CD4-positive, alpha-beta T cell (primary cell): ENCODE measurements around the gene SPDEF. TPM values are rescaled to one million over a fixed set of nuclear protein-coding genes. Genes with fewer than 3 reads are reported as not detected.

Source experiments
- ATAC-seq: fragments of 200-7000 bp; cut with Tn5 transposase; one replicate; pipeline ENCODE4 v1.10.0; 2022; ENCODE audit warnings: mild to moderate bottlenecking; ENCODE audit not compliant: poor library complexity
- CTCF ChIA-PET: fragments of 350-600 bp; sonication (Branson Sonifier 250); formaldehyde crosslinking; loops from one replicate; lab custom pipeline; 2021; ENCODE audit warnings: antibody characterized with exemption, inconsistent platforms; lab: Charles Lee
- POLR2A ChIA-PET: fragments of 350-600 bp; sonication (Branson Sonifier 250); formaldehyde crosslinking; loops from one replicate; lab custom pipeline; 2021; ENCODE audit warnings: antibody characterized with exemption, inconsistent platforms; lab: Charles Lee
- DNase-seq, 14 experiments: peaks; one replicate each; pipeline ENCODE4 v3.0.0-alpha.2; 2013 to 2020; ENCODE audit warnings: mixed read lengths in 2 of 14
- H3K27ac ChIP-seq, 2 donors: one replicate each; pipeline versions ENCODE4 v1.5.1 to v1.7.0; 2013; ENCODE audit warnings: low read length in 2 of 2, low read depth in 1 of 2, mild to moderate bottlenecking in 1 of 2
- H3K27me3 ChIP-seq, 2 experiments: 1 replicate in 1 of 2; 2 replicates in 1 of 2; pipeline versions ENCODE4 v1.6.1 to v1.7.0; 2013; ENCODE audit warnings: low read length in 2 of 2, control low read depth in 1 of 2, mild to moderate bottlenecking in 1 of 2, moderate library complexity in 1 of 2; ENCODE audit not compliant: insufficient read depth in 2 of 2, control insufficient read depth in 1 of 2
- H3K36me3 ChIP-seq: one replicate; pipeline ENCODE4 v1.6.1; 2013; ENCODE audit warnings: low read length, control low read depth; ENCODE audit not compliant: insufficient read depth
- H3K4me1 ChIP-seq: one replicate; pipeline ENCODE4 v1.6.1; 2013; ENCODE audit warnings: low read length, control low read depth; ENCODE audit not compliant: insufficient read depth
- H3K4me3 ChIP-seq: one replicate; pipeline ENCODE4 v1.5.1; 2013; ENCODE audit warnings: mild to moderate bottlenecking, low read length, moderate library complexity
- H3K9me3 ChIP-seq, 2 experiments: 1 replicate in 1 of 2; 2 replicates in 1 of 2; pipeline versions ENCODE4 v1.6.1 to v1.7.0; 2013; ENCODE audit warnings: low read length in 2 of 2, mild to moderate bottlenecking in 2 of 2, control low read depth in 1 of 2, moderate library complexity in 1 of 2; ENCODE audit not compliant: control insufficient read depth in 1 of 2, insufficient read depth in 1 of 2
- H3K27ac Mint-ChIP-seq: one replicate; pipeline ENCODE4 v1.8.0; 2020; ENCODE audit warnings: mixed read lengths
- H3K27me3 Mint-ChIP-seq: one replicate; pipeline ENCODE4 v1.8.0; 2021; ENCODE audit warnings: mixed read lengths
- H3K36me3 Mint-ChIP-seq: one replicate; pipeline ENCODE4 v1.8.0; 2021; ENCODE audit warnings: low read depth, mixed read lengths
- H3K4me1 Mint-ChIP-seq: one replicate; pipeline ENCODE4 v1.8.0; 2021; ENCODE audit warnings: low read depth, mixed read lengths
- H3K4me3 Mint-ChIP-seq: one replicate; pipeline ENCODE4 v1.8.0; 2020; ENCODE audit warnings: mild to moderate bottlenecking, mixed read lengths
- H3K9me3 Mint-ChIP-seq: one replicate; pipeline ENCODE4 v1.8.0; 2020; ENCODE audit warnings: mixed read lengths
- CTCF ChIP-seq: fragments of 200-600 bp; IDR thresholded peaks from one replicate; pipeline ENCODE4 v1.8.0; 2022; ENCODE audit warnings: antibody characterized with exemption, mild to moderate bottlenecking
- intact Hi-C, 2 experiments: fragments of 100-400 bp; cut with DNase I in 1 of 2; cut with micrococcal nuclease in 1 of 2; formaldehyde crosslinking; loops; one replicate each; pipeline versions ENCODE4 v1.15.1 to v1.9.0; 2023 to 2025; cut with DNase I, micrococcal nuclease
- total RNA-seq, 174 experiments: library from RNA in 2 of 174; stranded (reverse) in 2 of 174; gene quantifications; one replicate each; pipeline ENCODE4 v1.2.3 and lab custom pipeline; 2021 to 2026

SPDEF gene
- total RNA-seq, 2 experiments from 2014 or later: 0.17 to 0.36 TPM

- no peak for TF ChIP-seq CTCF
- no peaks in the 10 kb centered on the region for H3K9me3 Mint-ChIP-seq
- Histone ChIP-seq H3K4me1 (no peaks in the 10 kb centered on the region), H3K36me3 (no peaks in the 10 kb centered on the region), H3K4me3 (no peak overlapping the region), H3K27ac (no peak overlapping the region), H3K9me3 (peaks cover 0 to 5% of the 10 kb centered on the region in 2 experiments), H3K27me3 (no peaks in the 10 kb centered on the region)
- H3K27me3 Mint-ChIP-seq: no peaks in the 10 kb centered on the region
- no peaks in the 10 kb centered on the region for H3K36me3 Mint-ChIP-seq
- H3K27ac Mint-ChIP-seq: no peak overlapping the region
- CTCF ChIA-PET: interaction anchor here (1.1 kb wide), 1 partner anchor 19 kb away, joined by 3 read pairs; no protein-coding TSS in a partner anchor
- ATAC-seq: no peak
- POLR2A ChIA-PET: no interaction called here
- intact Hi-C loops: no loop called here
- H3K4me1 Mint-ChIP-seq: no peaks in the 10 kb centered on the region
- H3K4me3 Mint-ChIP-seq: no peak overlapping the region
- no peak for DNase-seq
Observed at GRCh38 chr6:34560366-34561226, 4.5 kb upstream of the SPDEF start.

DNA sequence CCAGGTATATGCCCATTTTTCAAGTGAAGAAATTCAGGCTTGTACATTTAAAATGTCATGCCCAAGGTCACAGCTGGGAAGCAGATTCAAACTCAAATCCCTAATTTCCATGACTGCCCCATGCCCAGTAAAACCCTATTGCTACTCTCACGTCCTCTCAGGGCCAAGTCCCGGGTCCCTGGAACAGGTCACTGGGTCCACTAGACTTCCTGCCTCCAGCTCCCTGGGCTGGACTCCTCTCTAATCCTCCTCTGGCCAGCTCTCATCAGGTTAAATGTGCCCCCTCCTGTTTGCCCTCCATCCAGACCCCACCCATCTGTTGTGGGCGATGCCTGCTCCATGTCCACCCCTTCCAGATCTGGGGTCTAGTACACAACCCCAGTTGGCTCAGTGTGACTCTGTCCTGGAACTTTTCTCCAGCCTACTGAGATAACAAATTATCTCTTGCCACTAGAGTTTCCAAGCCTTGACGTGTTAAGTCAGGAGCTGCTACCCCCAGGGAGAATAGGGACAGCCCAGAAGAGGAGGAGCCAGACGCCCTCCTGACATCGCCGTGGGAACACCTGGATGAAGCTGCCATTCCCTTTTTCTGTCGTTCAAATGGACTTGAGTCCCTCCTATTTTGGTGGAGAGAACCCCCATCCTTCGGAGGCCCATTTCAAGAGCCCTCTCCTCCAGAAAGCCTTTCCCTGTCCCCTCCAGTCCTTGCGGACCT is 3.7 kb upstream of the SPDEF start:
- ChIA-PET CTCF (no interaction called here), POLR2A (no interaction called here)
- no peak for ATAC-seq
- peaks cover 0 to 5% of the 10 kb centered on the region in 2 experiments for H3K9me3 ChIP-seq
- H3K4me3 ChIP-seq: no peak overlapping the region
- DNase-seq: no peak
- intact Hi-C loops: no loop called here
- H3K36me3 ChIP-seq: no peaks in the 10 kb centered on the region
- no peaks in the 10 kb centered on the region for H3K4me1 ChIP-seq
- Mint-ChIP-seq H3K27ac (no peak overlapping the region), H3K27me3 (no peaks in the 10 kb centered on the region), H3K9me3 (no peaks in the 10 kb centered on the region), H3K4me3 (no peak overlapping the region), H3K36me3 (no peaks in the 10 kb centered on the region), H3K4me1 (peaks cover 6% of the 10 kb centered on the region)
- TF ChIP-seq CTCF: no peak
- H3K27ac ChIP-seq: no peak overlapping the region
- H3K27me3 ChIP-seq: no peaks in the 10 kb centered on the region

DNA sequence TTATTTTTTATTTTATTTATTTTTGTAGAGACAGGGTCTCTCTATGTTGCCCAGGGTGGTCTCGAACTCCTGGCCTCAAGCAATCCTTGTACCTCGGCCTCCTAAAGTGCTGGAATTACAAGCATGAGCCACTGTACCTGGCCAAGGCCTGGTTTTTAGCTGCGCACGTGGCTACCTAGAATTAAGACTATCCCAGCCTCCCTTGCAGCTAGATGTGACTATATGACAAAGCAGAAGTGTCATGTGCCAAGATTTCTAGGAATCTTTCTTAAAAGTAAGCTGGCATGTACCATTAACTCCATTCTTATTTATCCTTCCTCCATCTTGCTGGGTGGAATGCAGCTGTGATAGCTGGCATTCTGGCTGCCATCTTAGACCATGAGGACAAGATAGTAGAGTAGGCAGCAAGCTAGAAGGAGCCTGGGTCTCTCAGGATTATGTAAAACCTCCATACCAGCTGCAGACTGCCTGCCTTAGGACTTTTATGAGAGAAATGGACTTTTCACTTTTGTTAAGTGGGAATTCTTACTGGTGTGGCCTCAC is 2.1 kb upstream of the SPDEF start:
- CTCF ChIA-PET: no interaction called here

More for the DNA sequence above, 2.1 kb upstream of the SPDEF start:
- H3K27ac ChIP-seq: no peak overlapping the region
- DNase-seq: no peak
- peaks cover 0 to 5% of the 10 kb centered on the region in 2 experiments for H3K9me3 ChIP-seq
- H3K27ac Mint-ChIP-seq: no peak overlapping the region
- H3K4me1 ChIP-seq: no peaks in the 10 kb centered on the region
- no peaks in the 10 kb centered on the region for H3K27me3 Mint-ChIP-seq
- intact Hi-C loops: no loop called here
- H3K4me3 Mint-ChIP-seq: no peak overlapping the region
- no peaks in the 10 kb centered on the region for H3K36me3 ChIP-seq
- H3K27me3 ChIP-seq: no peaks in the 10 kb centered on the region
- no peak for TF ChIP-seq CTCF
- no peaks in the 10 kb centered on the region for H3K9me3 Mint-ChIP-seq
- POLR2A ChIA-PET: no interaction called here
- no peak overlapping the region for H3K4me3 ChIP-seq
- H3K36me3 Mint-ChIP-seq: no peaks in the 10 kb centered on the region
- H3K4me1 Mint-ChIP-seq: peaks cover 12% of the 10 kb centered on the region
- no peak for ATAC-seq
